AG04450 (cell line): ENCODE results near the gene CDH15. TPM values are rescaled to one million over a fixed set of nuclear protein-coding genes. Genes with fewer than 3 reads are reported as not detected.

Experiments used
- CTCF ChIA-PET: fragments of 300-600, 350-600 bp; formaldehyde crosslinking; extraction: SDS; loops from one replicate; lab custom pipeline; 2022; ENCODE audit warnings: antibody characterized with exemption, inconsistent platforms; lab: Charles Lee
- POLR2A ChIA-PET: fragments of 350-600 bp; formaldehyde crosslinking; extraction: SDS; loops from one replicate; lab custom pipeline; 2021; ENCODE audit warnings: antibody characterized with exemption, inconsistent platforms; lab: Yijun Ruan, JAX
- DNase-seq: peaks from one replicate; pipeline ENCODE4 v3.0.0-alpha.2; 2011; ENCODE audit warnings: low read depth, low spot score
- H3K27ac ChIP-seq: one replicate; pipeline ENCODE4 v1.5.1; 2012; ENCODE audit warnings: low read depth, low read length, control low read depth
- H3K27me3 ChIP-seq: one replicate; pipeline ENCODE4 v1.6.0; 2012; ENCODE audit warnings: low read length; ENCODE audit not compliant: control insufficient read depth, insufficient read depth
- H3K4me3 ChIP-seq: 2 replicates; pipeline ENCODE4 v1.5.1; 2011; ENCODE audit warnings: mild to moderate bottlenecking, low read depth, low read length, control low read depth
- H3K9me3 ChIP-seq: 2 replicates; pipeline ENCODE4 v1.5.1; 2012; ENCODE audit warnings: low read length; ENCODE audit not compliant: control insufficient read depth, insufficient read depth
- CTCF ChIP-seq: IDR thresholded peaks from 2 replicates; pipeline ENCODE4 v1.5.1; 2011; ENCODE audit warnings: low read depth, low read length, control low read depth, inconsistent platforms
- polyA plus RNA-seq: library from polyadenylated mRNA; depleted of rRNA; stranded (reverse); fragments of >200 nt; gene quantifications from 2 replicates; pipeline ENCODE4 v1.2.3, GENCODE V29; 2011

CDH15 gene
- polyA plus RNA-seq, 1 experiment: 0.12 TPM

- Histone ChIP-seq H3K27me3 (peaks cover 29% of the 10 kb centered on the region), H3K4me3 (no peak overlapping the region), H3K9me3 (peaks cover 3% of the 10 kb centered on the region), H3K27ac (no peak overlapping the region)
- ChIA-PET CTCF (no interaction called here), POLR2A (interaction anchor here (0.6 kb wide), 1 partner anchor 307 kb away, joined by 3 read pairs; no protein-coding TSS in a partner anchor)
- no peak for DNase-seq
- no peak for TF ChIP-seq CTCF
These were observed 36.4 kb downstream of the CDH15 start for GRCh38 chr16:89207993-89208392.

- POLR2A ChIA-PET: no interaction called here
- Histone ChIP-seq H3K27me3 (peaks cover 16% of the 10 kb centered on the region), H3K9me3 (peaks cover 3% of the 10 kb centered on the region; the same call in 1 of the 2 replicates), H3K27ac (no peak overlapping the region), H3K4me3 (no peak overlapping the region)
- CTCF ChIA-PET: no interaction called here
- no peak for TF ChIP-seq CTCF
- DNase-seq: no peak
These were observed 38.0 kb downstream of the CDH15 start for GRCh38 chr16:89209522-89210044.

- peaks cover 16% of the 10 kb centered on the region for H3K27me3 ChIP-seq
- DNase-seq: no peak
- H3K27ac ChIP-seq: no peak overlapping the region
- ChIA-PET POLR2A (no interaction called here), CTCF (interaction anchor here (0.6 kb wide), 1 partner anchor 18 kb away, joined by 5 read pairs; no protein-coding TSS in a partner anchor)
- H3K9me3 ChIP-seq: peaks cover 3% of the 10 kb centered on the region; the same call in 1 of the 2 replicates
- no peak for TF ChIP-seq CTCF
- H3K4me3 ChIP-seq: no peak overlapping the region
These were observed 38.8 kb downstream of the CDH15 start for GRCh38 chr16:89210165-89210903.

DNA sequence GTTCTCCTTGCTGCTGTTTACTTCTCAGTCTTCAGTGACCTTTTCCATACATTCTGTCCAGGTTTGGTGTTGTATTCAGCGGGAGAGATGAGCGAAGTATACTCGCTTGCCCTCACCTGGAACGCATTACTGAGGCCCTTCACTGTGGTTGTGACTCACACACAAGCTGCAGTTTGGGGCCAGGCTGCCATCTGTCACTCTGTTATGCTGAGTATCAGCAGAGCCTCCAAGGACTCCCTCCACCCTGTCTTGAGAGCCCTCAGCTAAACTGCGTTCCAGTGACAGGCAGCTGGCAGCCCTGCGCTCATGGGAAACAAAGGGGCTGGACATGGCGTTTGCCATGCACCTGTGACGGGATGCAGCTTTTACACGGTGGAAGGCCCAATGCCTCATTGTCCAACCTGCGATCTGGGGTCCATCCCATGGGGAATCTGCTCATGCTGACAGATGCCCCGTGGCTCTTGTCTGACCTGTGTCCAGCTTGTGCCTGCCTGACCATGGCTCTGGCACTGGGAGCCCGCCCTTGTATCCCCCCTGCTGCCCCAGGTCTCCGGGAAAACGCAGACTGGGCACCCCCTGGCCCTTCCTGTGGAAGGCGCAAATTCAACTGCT, 39.5 kb downstream of the CDH15 start:
- H3K27ac ChIP-seq: no peak overlapping the region
- no peak overlapping the region for H3K4me3 ChIP-seq
- no peaks in the 10 kb centered on the region for H3K9me3 ChIP-seq
- H3K27me3 ChIP-seq: peaks cover 16% of the 10 kb centered on the region
- ChIA-PET POLR2A (no interaction called here), CTCF (interaction anchor here (0.6 kb wide), 2 partner anchors 19 to 459 kb away, joined by 3 to 5 read pairs; no protein-coding TSS in a partner anchor)
- no peak for TF ChIP-seq CTCF
- DNase-seq: no peak
